ENCODE data around the gene PDIA5.

Gene PDIA5

GRCh38 chr3:123155471-123156011 is 88.7 kb downstream of the PDIA5 start:
- no peak for TF ChIP-seq CTCF (IDR thresholded peaks at IDR 0.05; ENCODE audit: low read depth, low read length)
- no peak for DNase-seq (ENCODE audit: extremely low read depth, low read depth)

GRCh38 chr3:123156276-123156995 is 89.6 kb downstream of the PDIA5 start:
- DNase-seq (ENCODE audit: extremely low read depth, low read depth) = no peak
- no peak for TF ChIP-seq CTCF (IDR thresholded peaks at IDR 0.05; ENCODE audit: low read depth, low read length)

DNA sequence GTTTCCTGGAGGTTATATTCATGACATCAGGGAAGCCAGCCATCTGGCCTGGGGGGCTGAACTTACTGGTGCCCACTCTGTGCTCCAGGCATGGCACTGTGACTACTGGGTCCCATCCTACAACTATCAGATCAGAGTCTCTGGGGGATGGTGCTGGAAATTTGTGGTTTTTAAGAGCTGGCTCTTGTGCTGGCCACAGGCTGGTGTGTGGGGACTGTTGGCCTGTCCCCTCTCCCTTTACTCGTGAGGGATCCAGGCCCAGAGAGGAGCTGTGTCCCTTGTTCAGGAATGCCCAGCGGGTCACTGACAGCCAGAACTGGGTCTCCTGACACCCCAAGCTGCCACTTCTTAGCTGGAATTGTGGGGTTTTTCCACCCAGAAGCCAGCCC is 90.4 kb downstream of the PDIA5 start:
- no peak for TF ChIP-seq CTCF (IDR thresholded peaks at IDR 0.05; ENCODE audit: low read depth, low read length)
- DNase-seq (ENCODE audit: extremely low read depth, low read depth) = no peak

DNA sequence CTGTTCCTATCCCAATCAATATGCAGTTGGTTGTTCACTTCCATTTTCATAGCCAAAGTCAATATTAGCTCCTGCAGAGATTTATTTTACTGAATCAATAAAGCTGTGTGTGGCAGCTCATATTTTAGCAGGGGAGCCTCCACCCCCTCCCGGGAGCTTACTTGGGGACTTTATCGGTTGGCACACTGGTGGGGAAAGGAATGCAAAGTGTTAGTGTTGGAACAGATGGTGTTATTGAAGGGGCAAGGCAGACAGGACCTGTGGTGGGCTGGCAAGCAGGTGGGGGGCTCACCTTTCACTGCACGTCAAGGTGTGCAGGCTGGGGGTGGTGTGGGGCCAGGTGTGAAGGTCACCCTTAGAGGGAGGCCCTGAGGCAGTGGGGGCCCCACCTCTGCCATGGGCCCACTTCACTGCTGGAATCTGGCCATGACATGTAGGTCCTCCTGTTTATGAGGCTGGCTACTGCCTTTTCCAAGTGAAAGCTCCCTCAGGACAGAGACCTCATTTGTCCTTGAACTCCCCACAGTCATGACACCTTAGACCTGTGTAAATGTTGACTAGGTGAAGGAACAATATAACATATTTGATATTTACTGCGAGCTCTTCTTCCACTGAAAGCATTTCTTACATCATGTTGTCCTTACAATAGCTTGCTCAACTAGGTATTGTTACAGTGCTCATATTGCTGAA is 90.9 kb downstream of the PDIA5 start:
- no peak for TF ChIP-seq CTCF (IDR thresholded peaks at IDR 0.05; ENCODE audit: low read depth, low read length)
- no peak for DNase-seq (ENCODE audit: extremely low read depth, low read depth)

DNA sequence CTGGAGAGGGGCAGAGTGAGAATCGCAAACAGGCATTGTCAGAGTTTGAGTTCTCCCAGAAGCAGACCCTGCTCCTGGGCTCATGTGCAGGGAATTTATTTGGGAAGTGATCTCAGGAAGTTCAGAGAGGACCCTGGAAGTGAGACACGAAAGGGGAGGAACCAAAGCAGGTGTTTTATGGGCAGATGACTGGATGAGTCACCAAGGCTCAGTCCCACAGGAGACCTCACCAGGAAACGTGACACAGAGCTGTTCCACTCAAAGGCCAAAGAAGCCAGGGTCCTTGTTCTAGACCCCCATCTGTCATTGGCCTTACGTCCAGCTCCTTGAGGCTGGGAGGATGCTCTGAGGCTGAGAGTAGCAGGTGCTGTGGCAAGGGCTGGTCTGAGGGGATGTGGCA is 91.5 kb downstream of the PDIA5 start:
- no peak for TF ChIP-seq CTCF (IDR thresholded peaks at IDR 0.05; ENCODE audit: low read depth, low read length)

DNA sequence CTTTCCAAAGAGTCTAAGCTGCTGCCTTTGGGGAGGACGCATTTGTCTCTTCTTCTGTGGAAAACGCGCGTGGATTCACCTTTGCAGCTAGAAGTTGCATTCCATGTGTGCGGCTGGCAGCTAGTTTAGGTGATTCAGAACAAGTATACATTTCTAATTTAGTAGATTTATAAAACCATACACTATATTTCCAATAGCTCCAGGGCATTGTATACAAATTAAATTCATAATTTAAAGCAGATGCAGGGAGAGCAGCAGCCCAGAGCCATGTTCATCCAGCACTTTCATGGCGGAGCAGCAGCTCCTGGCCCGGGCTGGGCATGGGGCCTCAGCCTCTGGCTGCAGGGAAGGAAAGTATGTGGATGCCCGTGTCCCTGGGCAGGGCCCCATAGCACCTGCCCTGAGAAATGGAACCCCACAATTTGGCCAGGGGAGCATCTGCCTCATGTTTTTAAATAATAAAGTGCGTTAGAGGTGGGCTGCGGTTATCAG is 92.1 kb downstream of the PDIA5 start:
- no peak for TF ChIP-seq CTCF (IDR thresholded peaks at IDR 0.05; ENCODE audit: low read depth, low read length)
- DNase-seq (ENCODE audit: extremely low read depth, low read depth) = no peak

More for the DNA sequence above, 91.5 kb downstream of the PDIA5 start:
- DNase-seq (ENCODE audit: extremely low read depth, low read depth) = no peak
